ENCODE results near the gene HEATR5A. TPM values are rescaled to one million over a fixed set of nuclear protein-coding genes. Genes with fewer than 3 reads are reported as not detected.
A peak's percentile ranks its signal among the peaks of the same experiment; 100 is the strongest.
"Not testable (repeated sequence)": the region's sequence is repeated elsewhere in the genome, so short reads cannot be mapped to it uniquely, and the experiment has no call there.

The HEATR5A gene
- total RNA-seq, 1 donor from 2014 or later, result 15.8 TPM

DNA sequence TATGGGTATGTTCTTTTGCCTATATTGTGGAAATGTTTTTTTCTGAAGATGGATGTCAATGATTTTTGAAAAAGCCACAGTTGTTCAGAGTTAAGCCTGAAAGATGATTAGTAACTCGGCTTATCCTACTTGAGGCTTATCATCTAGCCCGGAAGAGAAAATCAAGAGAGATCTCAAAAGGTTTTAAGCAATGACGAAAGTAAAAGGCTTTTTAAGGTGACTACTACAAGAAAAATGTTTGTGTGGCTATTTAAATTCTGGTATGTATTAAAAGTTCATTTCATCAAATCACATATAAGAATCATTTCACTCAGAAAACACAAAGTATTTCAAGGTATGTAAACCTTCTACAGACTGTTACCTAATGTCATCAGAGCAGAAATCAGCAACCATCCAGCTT, 40.2 kb downstream of the HEATR5A start:
- peaks cover 2% of the 10 kb centered on the region for H3K36me3 ChIP-seq (ENCODE audit: control insufficient read depth, insufficient read depth, low read length)
- TF ChIP-seq, protein P1, sequence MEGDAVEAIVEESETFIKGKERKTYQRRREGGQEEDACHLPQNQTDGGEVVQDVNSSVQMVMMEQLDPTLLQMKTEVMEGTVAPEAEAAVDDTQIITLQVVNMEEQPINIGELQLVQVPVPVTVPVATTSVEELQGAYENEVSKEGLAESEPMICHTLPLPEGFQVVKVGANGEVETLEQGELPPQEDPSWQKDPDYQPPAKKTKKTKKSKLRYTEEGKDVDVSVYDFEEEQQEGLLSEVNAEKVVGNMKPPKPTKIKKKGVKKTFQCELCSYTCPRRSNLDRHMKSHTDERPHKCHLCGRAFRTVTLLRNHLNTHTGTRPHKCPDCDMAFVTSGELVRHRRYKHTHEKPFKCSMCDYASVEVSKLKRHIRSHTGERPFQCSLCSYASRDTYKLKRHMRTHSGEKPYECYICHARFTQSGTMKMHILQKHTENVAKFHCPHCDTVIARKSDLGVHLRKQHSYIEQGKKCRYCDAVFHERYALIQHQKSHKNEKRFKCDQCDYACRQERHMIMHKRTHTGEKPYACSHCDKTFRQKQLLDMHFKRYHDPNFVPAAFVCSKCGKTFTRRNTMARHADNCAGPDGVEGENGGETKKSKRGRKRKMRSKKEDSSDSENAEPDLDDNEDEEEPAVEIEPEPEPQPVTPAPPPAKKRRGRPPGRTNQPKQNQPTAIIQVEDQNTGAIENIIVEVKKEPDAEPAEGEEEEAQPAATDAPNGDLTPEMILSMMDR (IDR thresholded peaks at IDR 0.05; ENCODE audit: insufficient read depth, low read length, severe bottlenecking), result no peak
- FAIRE-seq (no peak), DNase-seq (ENCODE audit: low read depth) (no peak)
- no peak overlapping the region for H3K4me3 ChIP-seq (ENCODE audit: low read depth, low read length)
- H3K27me3 ChIP-seq (ENCODE audit: control insufficient read depth, insufficient read depth, low read length), result no peaks in the 10 kb centered on the region

DNA sequence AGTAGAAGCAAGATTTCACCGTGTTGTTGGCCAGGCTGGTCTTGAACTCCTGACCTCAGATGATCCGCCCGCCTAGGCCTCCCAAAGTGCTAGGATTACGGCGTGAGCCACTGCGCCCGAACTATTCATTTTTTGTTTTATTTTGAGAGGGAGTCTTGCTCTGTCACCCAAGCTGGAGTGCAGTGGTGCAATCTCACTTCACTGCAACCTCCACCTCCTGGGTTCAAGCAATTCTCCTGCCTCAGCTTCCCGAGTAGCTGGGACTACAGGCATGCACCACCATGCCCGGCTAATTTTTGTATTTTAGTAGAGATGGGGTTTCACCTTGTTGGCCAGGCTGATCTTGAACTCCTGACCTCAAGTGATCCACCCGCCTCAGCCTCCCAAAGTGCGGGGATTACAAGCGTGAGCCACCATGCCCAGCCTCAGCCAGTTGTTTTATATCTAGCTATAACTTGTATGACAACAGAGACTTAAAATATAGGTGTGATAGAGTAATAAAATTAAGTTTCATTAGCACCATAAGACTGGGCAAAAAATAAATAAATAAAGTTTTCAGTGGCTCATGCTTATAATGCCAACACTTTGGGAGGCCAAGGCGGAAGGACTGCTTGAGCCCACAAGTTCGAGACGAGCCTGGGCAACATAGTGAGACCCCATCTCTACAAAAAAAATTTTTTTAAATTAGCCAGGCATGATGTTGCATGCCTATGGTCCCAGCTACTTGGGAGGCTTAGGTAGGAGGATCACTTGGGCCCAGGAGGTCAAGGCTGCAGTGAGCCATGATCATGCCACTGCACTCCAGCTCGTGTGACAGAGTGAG, 41.0 kb downstream of the HEATR5A start:
- not testable (repeated sequence) for DNase-seq (ENCODE audit: low read depth); H3K36me3 ChIP-seq (ENCODE audit: control insufficient read depth, insufficient read depth, low read length); H3K27me3 ChIP-seq (ENCODE audit: control insufficient read depth, insufficient read depth, low read length)

DNA sequence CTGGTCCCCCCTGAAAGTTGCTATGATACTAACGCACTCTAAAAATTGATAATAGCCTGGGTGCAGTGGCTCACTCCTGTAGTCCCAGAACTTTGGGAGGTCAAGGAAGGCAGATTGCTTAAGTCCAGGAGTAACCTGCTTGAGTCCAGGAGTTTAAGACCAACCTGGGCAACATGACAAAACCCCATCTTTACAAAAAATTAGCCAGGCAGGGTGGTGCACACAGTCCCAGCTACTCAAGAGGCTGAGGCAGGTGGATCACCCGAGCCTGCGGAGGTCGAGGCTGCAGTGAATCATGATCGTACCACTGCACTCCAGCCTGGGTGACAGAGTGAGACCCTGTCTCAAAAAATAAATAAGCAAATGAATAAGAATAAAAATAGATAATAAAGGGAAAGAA, 42.9 kb downstream of the HEATR5A start:
- no peaks in the 10 kb centered on the region for H3K27me3 ChIP-seq (ENCODE audit: control insufficient read depth, insufficient read depth, low read length)
- FAIRE-seq (no peak), DNase-seq (ENCODE audit: low read depth) (no peak)
- no peak overlapping the region for H3K4me3 ChIP-seq (ENCODE audit: low read depth, low read length)
- peaks cover 2% of the 10 kb centered on the region for H3K36me3 ChIP-seq (ENCODE audit: control insufficient read depth, insufficient read depth, low read length)
- TF ChIP-seq, protein P1 (IDR thresholded peaks at IDR 0.05; ENCODE audit: insufficient read depth, low read length, severe bottlenecking), result no peak

More for the DNA sequence above, 41.0 kb downstream of the HEATR5A start:
- not testable (repeated sequence) for H3K4me3 ChIP-seq (ENCODE audit: low read depth, low read length); FAIRE-seq

DNA sequence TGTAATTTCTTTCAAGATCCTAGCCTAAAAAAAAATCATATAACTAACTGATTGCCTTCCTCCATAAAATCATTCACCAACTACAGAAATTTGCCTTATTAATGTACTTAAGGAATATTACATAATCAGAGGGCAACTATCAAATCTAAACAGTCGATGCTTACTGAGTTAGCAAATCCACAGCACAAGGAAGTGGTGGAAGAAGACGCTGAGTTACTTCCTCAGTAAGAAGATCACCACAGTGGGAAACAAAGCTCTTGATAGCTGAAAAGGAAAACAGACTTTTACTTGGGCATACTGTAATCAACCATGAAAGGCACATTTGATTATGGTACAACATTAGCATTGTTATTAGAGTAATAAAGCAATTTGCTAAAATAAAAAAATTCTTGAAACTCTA, 48.7 kb downstream of the HEATR5A start:
- Histone ChIP-seq H3K27me3 (ENCODE audit: control insufficient read depth, insufficient read depth, low read length) (no peaks in the 10 kb centered on the region), H3K4me3 (ENCODE audit: low read depth, low read length) (no peak overlapping the region), H3K36me3 (ENCODE audit: control insufficient read depth, insufficient read depth, low read length) (peaks cover under 1% of the 10 kb centered on the region)
- TF ChIP-seq, protein P1 (IDR thresholded peaks at IDR 0.05; ENCODE audit: insufficient read depth, low read length, severe bottlenecking), result no peak
- no peak for DNase-seq (ENCODE audit: low read depth)
- FAIRE-seq, result no peak

DNA sequence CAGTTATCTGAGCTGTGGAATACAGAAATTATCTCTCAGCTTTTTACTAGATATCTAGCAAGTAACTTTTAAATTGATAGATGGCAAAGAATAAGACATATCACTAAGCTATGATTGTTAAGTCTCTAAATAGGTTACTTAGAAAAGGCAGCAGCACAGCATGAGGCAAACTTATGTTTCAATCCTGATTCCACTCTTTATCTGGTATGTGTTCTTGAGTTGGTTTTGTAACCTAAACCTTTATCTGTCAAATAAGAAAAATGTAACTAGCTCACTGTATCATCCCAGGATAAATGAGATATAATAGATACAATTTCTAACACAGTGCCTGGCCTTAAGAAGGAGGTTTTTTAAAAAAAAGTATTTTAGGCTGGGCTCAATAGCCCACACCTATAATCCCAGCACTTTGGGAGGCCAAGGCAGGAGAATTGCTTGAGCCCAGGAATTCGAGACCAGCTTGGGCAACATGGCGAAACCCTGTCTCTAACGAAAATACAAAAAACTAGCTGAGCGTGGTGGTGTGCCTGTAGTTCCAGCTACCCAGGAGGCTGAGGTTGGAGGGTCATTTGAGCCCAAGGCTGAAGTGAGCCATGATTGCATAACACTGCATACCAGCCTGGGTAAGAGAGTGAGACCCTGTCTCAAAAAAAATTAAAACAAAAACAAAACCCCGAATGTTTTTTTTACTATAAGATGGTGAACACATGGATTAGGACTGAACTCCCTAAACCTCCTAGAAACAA, 56.8 kb downstream of the HEATR5A start:
- no peak overlapping the region for H3K4me3 ChIP-seq (ENCODE audit: low read depth, low read length)
- no peak for FAIRE-seq
- H3K36me3 ChIP-seq (ENCODE audit: control insufficient read depth, insufficient read depth, low read length), result no peaks in the 10 kb centered on the region
- TF ChIP-seq, protein P1 (IDR thresholded peaks at IDR 0.05; ENCODE audit: insufficient read depth, low read length, severe bottlenecking), result no peak
- H3K27me3 ChIP-seq (ENCODE audit: control insufficient read depth, insufficient read depth, low read length), result no peaks in the 10 kb centered on the region
- no peak for DNase-seq (ENCODE audit: low read depth)

DNA sequence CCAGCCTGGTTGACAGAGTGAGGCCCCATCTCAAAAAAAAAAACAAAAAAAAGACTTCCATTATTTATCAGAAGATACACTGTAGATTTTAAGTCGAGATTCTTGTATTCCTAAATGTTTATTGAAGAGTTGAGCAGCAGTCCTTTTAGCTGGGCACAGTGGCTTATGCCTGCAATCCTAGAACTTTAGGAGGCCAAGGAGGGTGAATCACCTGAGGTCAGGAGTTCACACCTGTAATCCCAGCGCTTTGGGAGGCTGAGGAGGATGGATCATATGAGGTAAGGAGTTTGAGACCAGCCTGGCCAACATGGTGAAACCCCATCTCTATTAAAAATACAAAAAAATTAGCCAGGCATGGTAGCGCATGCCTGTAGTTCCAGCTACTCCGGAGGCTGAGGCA, 57.6 kb downstream of the HEATR5A start:
- DNase-seq (ENCODE audit: low read depth), result peak; percentile 27
- Histone ChIP-seq H3K36me3 (ENCODE audit: control insufficient read depth, insufficient read depth, low read length) (peaks cover 1% of the 10 kb centered on the region), H3K27me3 (ENCODE audit: control insufficient read depth, insufficient read depth, low read length) (no peaks in the 10 kb centered on the region), H3K4me3 (ENCODE audit: low read depth, low read length) (no peak overlapping the region)
- TF ChIP-seq, protein P1 (IDR thresholded peaks at IDR 0.05; ENCODE audit: insufficient read depth, low read length, severe bottlenecking), result no peak
- FAIRE-seq, result no peak

DNA sequence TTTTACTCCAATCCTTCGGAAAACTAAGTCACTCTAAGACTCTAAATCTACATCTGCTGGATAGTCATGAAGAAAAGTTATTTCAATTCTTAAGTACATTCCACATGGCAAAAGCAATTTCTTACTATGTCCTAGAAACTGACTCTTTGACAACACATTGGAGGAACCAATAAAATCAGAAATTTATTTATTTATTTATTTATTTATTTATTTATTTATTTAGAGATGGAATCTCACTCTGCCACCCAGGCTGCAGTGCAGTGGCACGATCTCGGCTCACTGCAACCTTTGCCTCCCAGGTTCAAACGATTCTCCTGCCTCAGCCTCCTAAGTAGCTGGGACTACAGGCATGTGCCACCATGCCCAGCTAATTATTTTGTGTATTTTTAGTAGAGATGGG, 58.6 kb downstream of the HEATR5A start:
- not testable (repeated sequence) for H3K4me3 ChIP-seq (ENCODE audit: low read depth, low read length); H3K36me3 ChIP-seq (ENCODE audit: control insufficient read depth, insufficient read depth, low read length)

More for the DNA sequence above, 58.6 kb downstream of the HEATR5A start:
- not testable (repeated sequence) for FAIRE-seq; H3K27me3 ChIP-seq (ENCODE audit: control insufficient read depth, insufficient read depth, low read length); DNase-seq (ENCODE audit: low read depth)

All from bronchial epithelial cell (primary cell).